NCI-H2196 treated with DMSO at 0.1 percent for 48 hours (cell line): ENCODE data around the gene TIGD2.

Source experiments
- DNase-seq: peaks from one replicate; lab custom pipeline; 2025; ENCODE audit not compliant: unreplicated experiment; lab: John Stamatoyannopoulos, UW

TIGD2 gene

GRCh38 chr4:89110986-89111832 lies at the start of gene TIGD2:
Gene TIGD2 (plus strand): TSS chr4:89111533. CDS start chr4:89112975, 1,442 bp downstream.
- DNase-seq, result peak; percentile 52

- no peak for DNase-seq
These were observed 46.5 kb upstream of the TIGD2 start for GRCh38 chr4:89064848-89065247.

- no peak for DNase-seq
These were observed 43.9 kb upstream of the TIGD2 start for GRCh38 chr4:89067417-89067816.

- DNase-seq, result no peak
These were observed 41.9 kb upstream of the TIGD2 start for GRCh38 chr4:89069481-89069880.

GRCh38 chr4:89070041-89070440 lies 41.3 kb upstream of the TIGD2 start:
- DNase-seq, result no peak

GRCh38 chr4:89071311-89071710 lies 40.0 kb upstream of the TIGD2 start:
- DNase-seq, result no peak

- no peak for DNase-seq
These were observed 38.4 kb upstream of the TIGD2 start for GRCh38 chr4:89072921-89073320.

- no peak for DNase-seq
These were observed 33.6 kb upstream of the TIGD2 start for GRCh38 chr4:89077761-89078160.

GRCh38 chr4:89078300-89078699 lies 33.0 kb upstream of the TIGD2 start:
- no peak for DNase-seq

GRCh38 chr4:89099034-89099433 lies 12.3 kb upstream of the TIGD2 start:
- no peak for DNase-seq

GRCh38 chr4:89099471-89099870 lies 11.9 kb upstream of the TIGD2 start:
- no peak for DNase-seq

GRCh38 chr4:89100853-89101252 lies 10.5 kb upstream of the TIGD2 start:
- no peak for DNase-seq

GRCh38 chr4:89101256-89102161 lies 9.8 kb upstream of the TIGD2 start:
- DNase-seq, result no peak

- DNase-seq, result no peak
These were observed 5.6 kb upstream of the TIGD2 start for GRCh38 chr4:89105726-89106125.

GRCh38 chr4:89108091-89108490 lies 3.2 kb upstream of the TIGD2 start:
- DNase-seq, result no peak

GRCh38 chr4:89109841-89110540 lies 1.3 kb upstream of the TIGD2 start:
- DNase-seq, result no peak

GRCh38 chr4:89110541-89110985 lies 770 bp upstream of the TIGD2 start:
- no peak for DNase-seq

- no peak for DNase-seq
These were observed 665 bp downstream of the TIGD2 start for GRCh38 chr4:89111833-89112563.

GRCh38 chr4:89113415-89113814 lies 2.1 kb downstream of the TIGD2 start:
- no peak for DNase-seq

- no peak for DNase-seq
These were observed 2.8 kb downstream of the TIGD2 start for GRCh38 chr4:89114100-89114499.

- DNase-seq, result no peak
These were observed 5.8 kb downstream of the TIGD2 start for GRCh38 chr4:89117115-89117514.
